GM18511 (cell line): ENCODE measurements around the gene FGF13.
A peak's percentile ranks its signal among the peaks of the same experiment; 100 is the strongest.

Experiments
- ATAC-seq: cut with Tn5 transposase; IDR thresholded peaks from one replicate; pipeline ENCODE4 v1.9.1; 2021; ENCODE audit warnings: mild to moderate bottlenecking, moderate library complexity; ENCODE audit not compliant: unreplicated experiment

Gene FGF13

DNA sequence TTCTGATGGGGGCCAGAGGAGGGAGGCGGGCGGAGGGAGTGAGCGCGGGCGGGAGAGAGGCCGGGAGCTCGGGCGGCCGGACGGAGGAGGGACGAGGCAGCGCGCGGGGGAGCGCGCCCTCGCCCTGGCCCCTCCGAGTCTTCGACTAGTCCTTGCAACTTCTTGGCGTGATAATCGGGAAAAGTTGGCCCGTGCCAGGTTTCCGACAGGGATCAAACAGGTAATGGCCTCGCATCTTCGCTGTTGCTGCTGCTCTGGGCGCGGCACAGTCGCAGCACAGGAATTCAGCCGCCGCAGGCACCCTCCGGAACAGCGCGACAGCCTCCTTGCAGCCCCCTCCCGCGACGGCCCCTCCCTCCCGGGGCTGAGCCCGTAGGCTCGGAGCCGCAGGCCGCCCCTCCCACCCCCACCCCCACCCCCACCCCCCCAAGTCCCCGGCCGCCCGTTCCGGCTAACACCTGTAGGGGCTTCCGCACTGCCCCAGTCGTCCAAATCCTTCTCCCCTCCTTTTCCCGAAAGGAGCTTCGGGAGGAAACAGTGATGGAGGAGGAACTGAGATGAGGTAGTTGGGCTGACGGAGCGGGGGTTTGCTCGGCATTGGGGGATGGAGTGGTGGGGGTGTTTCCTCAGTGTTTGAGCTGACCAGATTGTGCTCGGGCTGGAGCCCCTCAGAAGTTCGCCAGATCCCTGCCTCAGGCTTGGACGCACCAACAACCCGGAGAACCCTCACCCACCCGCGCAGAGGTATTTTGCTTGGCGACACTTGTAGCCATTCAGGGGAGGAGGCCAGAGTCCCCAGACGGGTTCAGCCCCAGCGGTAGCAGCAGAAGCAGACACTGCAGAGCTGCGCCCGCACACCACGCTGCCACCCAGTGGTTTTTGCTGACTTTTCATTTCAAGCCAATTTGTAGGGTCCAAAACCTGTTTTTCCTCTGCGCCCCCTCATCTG lies at the start of gene FGF13:
Gene FGF13 (minus strand): TSS at position 319 of the 949 bp plus-strand sequence. CDS start 714 bp downstream, outside the sequence.
- no peak for ATAC-seq

- no peak for ATAC-seq
Measured at GRCh38 chrX:138759217-138759943, 47.9 kb upstream of the FGF13 start.

- no peak for ATAC-seq
Measured at GRCh38 chrX:138756234-138756633, 44.7 kb upstream of the FGF13 start.

GRCh38 chrX:138754861-138755260 lies 43.3 kb upstream of the FGF13 start:
- no peak for ATAC-seq

GRCh38 chrX:138748480-138748879 lies 37.0 kb upstream of the FGF13 start:
- ATAC-seq = no peak

DNA sequence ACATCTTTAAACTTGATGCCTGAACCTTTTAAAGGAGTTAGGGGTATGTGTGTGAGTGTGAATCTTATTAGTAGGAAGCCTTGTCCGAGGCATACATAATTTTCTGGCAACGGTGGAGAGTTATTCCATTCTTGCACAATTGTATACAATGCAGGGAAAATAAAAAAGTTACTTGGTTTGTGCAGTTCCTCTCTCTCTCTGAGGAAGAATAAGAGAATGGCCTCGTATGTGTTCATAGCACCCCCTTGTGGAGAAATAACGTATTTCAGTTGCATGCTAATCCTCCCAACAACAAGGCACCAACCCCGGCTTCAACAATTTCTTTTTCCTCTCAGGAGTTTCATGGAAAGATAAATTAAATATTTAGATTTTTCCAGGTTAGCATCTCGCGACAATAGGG lies 33.7 kb upstream of the FGF13 start:
- peak; percentile 89 for ATAC-seq

GRCh38 chrX:138742217-138742616 lies 30.7 kb upstream of the FGF13 start:
- no peak for ATAC-seq

DNA sequence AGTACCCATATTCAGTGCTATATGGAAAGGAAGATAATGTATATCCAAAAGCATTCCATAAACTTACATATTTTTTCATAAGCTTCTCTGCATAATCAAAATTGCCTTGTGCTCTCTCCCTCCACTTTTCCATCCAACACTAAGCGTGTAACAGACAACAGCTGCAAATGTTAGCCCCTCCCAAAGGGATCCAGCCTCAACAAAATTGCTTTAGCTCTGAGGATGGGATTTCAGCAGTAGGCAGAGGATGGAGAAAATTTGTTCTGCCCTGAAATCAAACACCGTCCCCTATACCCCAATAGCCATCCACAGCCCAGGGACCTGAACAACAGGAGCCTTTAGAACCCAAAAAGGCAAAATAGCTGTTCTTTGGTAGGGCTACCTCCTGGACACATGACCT lies 28.8 kb upstream of the FGF13 start:
- ATAC-seq = no peak

GRCh38 chrX:138723301-138723700 lies 11.8 kb upstream of the FGF13 start:
- no peak for ATAC-seq

- no peak for ATAC-seq
Measured at GRCh38 chrX:138719396-138719795, 7.9 kb upstream of the FGF13 start.

DNA sequence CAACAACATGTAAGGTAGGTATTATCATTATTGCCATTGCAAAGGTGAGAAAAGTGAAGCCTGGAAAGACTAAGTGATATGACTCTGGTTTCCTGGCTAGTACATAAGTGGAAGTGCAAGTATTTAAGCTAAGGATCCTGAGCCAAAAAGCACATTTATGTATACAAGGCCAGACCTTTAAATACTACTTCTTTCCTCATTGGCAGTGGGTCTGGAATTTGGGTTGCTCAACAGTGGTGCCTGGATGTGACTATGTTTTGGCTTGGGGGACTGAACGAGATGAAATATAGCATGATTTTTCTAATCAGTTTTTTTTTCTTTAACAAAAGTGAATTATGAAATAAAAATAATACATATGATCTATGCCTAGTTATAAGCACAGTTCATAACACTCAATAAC lies 7.4 kb upstream of the FGF13 start:
- no peak for ATAC-seq

DNA sequence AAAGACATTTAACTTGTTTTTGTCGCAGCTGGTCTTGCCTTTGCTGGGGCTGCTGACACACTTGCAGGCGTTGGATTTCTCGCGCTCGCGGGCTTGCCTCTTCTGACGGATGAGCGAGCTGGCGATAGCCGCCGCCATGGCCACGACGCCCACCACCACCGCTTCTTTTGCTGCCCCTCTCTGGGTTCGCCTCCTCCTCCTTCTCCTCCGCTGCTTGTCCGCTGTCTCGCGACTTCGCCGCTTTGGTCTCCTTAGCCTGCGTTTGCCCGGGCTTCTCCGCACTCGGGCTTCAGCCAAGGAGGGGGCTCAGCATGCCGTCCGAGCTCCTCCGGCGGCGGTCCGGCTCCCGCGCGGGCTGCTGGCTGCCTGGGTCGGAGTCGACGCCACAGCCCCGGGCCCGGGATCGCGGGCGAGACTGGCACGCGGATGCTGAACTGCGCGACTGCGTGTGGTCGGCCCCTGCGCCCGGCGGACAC lies 613 bp downstream of the FGF13 start:
- no peak for ATAC-seq

DNA sequence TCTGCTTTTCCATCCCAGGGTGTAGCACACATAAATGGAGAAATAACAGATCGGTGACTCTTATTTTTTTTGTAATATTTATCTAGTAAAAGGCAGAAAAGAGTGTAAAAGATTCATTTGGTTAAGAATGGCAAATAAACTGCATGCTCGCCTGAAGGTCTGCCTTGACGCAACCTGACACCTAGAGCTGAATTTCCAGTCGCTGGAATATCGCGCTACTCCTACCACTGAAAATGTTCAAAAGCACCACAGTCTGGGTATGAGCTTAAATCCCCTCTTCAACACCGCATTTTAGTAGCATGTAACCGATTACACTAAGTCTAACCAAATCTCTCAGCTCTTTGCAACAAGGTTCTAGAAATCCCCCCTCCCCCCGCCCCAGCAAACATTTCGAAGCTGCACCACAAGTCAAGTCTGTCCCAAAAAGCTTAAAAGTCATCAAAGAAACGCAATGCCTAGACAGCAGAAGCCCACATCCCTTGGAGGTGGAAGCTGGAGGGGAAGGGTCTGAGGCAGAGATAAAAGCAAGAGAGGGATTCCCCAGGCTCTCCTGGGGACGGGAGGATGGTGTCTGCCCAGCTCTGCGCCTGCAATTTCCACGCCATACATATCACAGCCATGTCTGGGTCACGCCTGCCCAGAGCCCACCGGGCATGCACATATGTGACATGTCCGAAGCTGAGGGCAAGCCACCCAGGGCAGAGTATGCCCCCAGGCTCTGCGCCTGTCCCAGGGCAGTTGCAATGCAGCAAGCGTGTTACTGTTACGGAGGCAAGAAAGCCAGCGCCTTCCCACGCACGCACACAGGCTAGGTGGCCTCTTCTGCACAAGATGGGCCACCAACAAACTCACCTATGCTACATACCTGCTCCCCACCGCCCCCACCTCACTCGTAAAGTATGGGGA lies 1.4 kb downstream of the FGF13 start:
- no peak for ATAC-seq

DNA sequence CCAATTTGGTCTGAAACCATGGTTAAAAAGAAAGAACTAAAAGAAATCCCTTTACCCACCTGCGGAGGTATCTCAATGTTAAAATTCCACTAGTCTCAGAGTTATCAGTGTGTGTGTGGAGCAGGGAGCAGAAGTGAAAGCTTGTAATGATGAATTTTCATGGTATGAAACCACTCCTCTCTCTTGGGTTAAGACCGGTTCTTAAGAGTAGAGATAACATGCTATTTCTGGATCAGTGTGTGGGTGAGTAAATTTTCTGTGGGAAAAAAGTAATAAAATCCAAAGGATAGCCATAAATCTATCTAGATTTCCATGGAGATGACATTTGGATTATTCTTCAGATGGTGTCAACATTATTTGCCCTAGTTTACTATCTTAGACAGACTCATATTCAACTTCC lies 3.2 kb downstream of the FGF13 start:
- no peak for ATAC-seq

DNA sequence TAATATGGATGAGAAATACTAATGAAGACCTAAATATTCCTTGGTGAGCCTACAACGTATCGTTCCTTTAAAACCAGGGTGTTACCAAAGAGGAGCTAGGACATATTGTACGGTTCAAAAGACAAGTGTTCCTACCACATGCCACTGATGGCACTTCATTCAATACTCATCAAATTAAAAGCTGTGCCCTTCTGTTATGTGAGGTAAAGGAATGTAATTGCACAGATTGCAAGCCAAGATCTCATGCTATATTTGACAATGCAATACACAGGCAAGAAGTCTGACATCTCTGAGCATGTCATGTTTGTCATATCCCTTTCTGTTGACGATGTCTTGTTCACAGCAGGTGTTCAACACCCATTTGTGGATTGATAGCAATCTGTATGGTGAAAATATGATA lies 6.9 kb downstream of the FGF13 start:
- ATAC-seq = no peak

- ATAC-seq = no peak
Measured at GRCh38 chrX:138704101-138704500, 7.4 kb downstream of the FGF13 start.

- no peak for ATAC-seq
Measured at GRCh38 chrX:138692591-138692990, 18.9 kb downstream of the FGF13 start.

DNA sequence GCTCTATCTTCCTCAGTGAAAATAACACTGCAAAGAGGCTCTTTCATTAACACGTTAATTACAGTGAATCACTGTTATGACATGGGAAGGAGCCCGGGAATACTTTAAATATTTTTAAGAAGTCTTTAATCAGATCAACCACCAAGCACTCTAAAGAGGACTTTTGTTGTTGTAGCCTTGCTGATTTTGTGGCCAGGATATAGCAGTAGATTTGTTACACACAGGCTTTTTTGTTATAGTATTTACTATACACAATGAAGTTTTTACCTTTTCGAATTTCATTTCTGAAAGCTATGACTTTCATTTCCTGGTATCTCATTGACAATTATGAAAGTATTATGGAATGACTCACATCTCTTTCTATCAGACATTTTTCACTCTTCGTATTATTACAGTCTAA lies 20.3 kb downstream of the FGF13 start:
- no peak for ATAC-seq

GRCh38 chrX:138690591-138690990 lies 20.9 kb downstream of the FGF13 start:
- no peak for ATAC-seq

DNA sequence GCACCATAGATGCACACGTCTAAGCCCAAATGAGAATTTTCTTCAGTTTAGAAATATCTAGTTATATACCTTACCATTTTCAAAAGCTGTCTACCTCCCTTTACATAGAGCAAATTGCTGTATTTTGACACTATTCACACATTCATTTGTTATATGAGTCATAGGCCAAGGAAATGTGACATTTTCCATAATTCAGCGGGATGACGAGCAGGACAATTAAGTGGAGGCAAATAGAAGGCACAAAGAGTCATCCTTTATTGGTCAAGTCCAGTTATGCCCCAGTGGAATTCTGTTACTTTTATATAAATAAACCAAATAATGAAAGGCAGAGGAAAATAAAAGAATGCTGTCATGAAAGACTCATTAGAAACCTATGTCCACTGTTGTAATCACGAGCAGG lies 27.9 kb downstream of the FGF13 start:
- ATAC-seq = no peak

DNA sequence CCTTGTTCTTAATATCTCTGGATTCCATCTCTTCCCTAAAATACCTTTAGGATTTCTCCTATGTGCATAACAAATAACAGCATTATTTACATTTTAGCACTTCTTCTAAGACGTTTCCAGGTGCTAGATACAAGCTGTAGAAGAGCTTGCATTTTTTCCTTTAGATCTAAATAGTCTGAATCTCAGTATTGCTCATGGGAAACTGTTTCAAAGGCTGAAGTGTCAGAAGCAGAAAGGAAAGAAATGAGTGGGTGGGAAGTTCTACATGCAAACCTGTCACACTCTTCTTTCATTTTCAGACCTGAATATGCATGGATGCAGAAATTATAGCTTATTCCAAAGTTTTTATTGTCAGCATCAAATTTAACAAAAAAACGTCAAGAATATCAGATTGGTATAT lies 41.8 kb downstream of the FGF13 start:
- no peak for ATAC-seq
